Activated CD4-positive, alpha-beta T cell treated with anti-CD3 and anti-CD28 coated beads, Interleukin-2, amount 50 U/mL, for 16 hours (primary cell): ENCODE measurements around the gene HGS.
A peak's percentile ranks its signal among the peaks of the same experiment; 100 is the strongest.

ENCODE experiments used
- DNase-seq: peaks from one replicate; pipeline ENCODE4 v3.0.0-alpha.2; 2020

Gene HGS

GRCh38 chr17:81688616-81689015 lies 4.8 kb downstream of the HGS start:
- DNase-seq, result no peak

GRCh38 chr17:81690066-81690465 lies 6.3 kb downstream of the HGS start:
- DNase-seq, result no peak

- DNase-seq, result no peak
These were observed 6.7 kb downstream of the HGS start for GRCh38 chr17:81690549-81690948.

- no peak for DNase-seq
These were observed 7.4 kb downstream of the HGS start for GRCh38 chr17:81691196-81691595.

- no peak for DNase-seq
These were observed 7.8 kb downstream of the HGS start for GRCh38 chr17:81691608-81692007.

GRCh38 chr17:81693509-81694210 lies 9.8 kb downstream of the HGS start:
- no peak for DNase-seq

GRCh38 chr17:81694810-81695209 lies 11.0 kb downstream of the HGS start:
- no peak for DNase-seq

GRCh38 chr17:81695211-81695610 lies 11.4 kb downstream of the HGS start:
- no peak for DNase-seq

GRCh38 chr17:81695801-81696200 lies 12.0 kb downstream of the HGS start:
- DNase-seq, result no peak

- no peak for DNase-seq
These were observed 12.6 kb downstream of the HGS start for GRCh38 chr17:81696218-81696941.

- DNase-seq, result no peak
These were observed 13.6 kb downstream of the HGS start for GRCh38 chr17:81697261-81698044.

- no peak for DNase-seq
These were observed 16.8 kb downstream of the HGS start for GRCh38 chr17:81700353-81701287.

GRCh38 chr17:81701288-81702071 lies 17.7 kb downstream of the HGS start:
- DNase-seq, result peak; percentile 33

GRCh38 chr17:81702934-81703746 lies 19.3 kb downstream of the HGS start, which contains the start of gene MRPL12:
TSS of gene MRPL12 (plus strand) at chr17:81703367. CDS start at chr17:81703502, 135 bp downstream.
- peak; percentile 94 for DNase-seq

GRCh38 chr17:81703747-81704654 lies 20.2 kb downstream of the HGS start:
- DNase-seq, result no peak

- no peak for DNase-seq
These were observed 21.9 kb downstream of the HGS start for GRCh38 chr17:81705518-81706231.

GRCh38 chr17:81706232-81706611 lies 22.4 kb downstream of the HGS start:
- no peak for DNase-seq

- DNase-seq, result no peak
These were observed 23.2 kb downstream of the HGS start for GRCh38 chr17:81706757-81707624.
